OCI-LY3 (cell line): ENCODE results near the gene GANAB.

ENCODE experiments used
- CTCF ChIP-seq: fragments of 200-600, 300-600 bp; sonication (generic); IDR thresholded peaks from 2 replicates; pipeline ENCODE4 v1.5.1; 2014; ENCODE audit warnings: antibody characterized with exemption, low read length, low read depth
- EZH2phosphoT487 ChIP-seq: fragments of 200-600 bp; shearing (Covaris generic); IDR thresholded peaks from 2 replicates; pipeline ENCODE4 v1.6.1; 2018; ENCODE audit warnings: antibody characterized with exemption, mixed run types, low read depth

GRCh38 chr11:62678433-62678769 is 32.0 kb upstream of the GANAB start:
- no peak for TF ChIP-seq CTCF
- TF ChIP-seq EZH2phosphoT487: no peak
